Measurements from ENCODE around the gene ADARB1. TPM values are rescaled to one million over a fixed set of nuclear protein-coding genes. Genes with fewer than 3 reads are reported as not detected.

Gene ADARB1
- polyA plus RNA-seq, 4 donors: 14.1 to 17.7 (median 17.1) TPM

- DNase-seq (ENCODE audit: low read depth in 4 of 4, low spot score in 3 of 4): no peak
Observed at GRCh38 chr21:45256912-45257672, 182.7 kb downstream of the ADARB1 start.

- DNase-seq (ENCODE audit: low read depth in 4 of 4, low spot score in 3 of 4): no peak
Observed at GRCh38 chr21:45257673-45258341, 183.4 kb downstream of the ADARB1 start.

- DNase-seq (ENCODE audit: low read depth in 4 of 4, low spot score in 3 of 4): no peak
Observed at GRCh38 chr21:45258466-45258865, 184.1 kb downstream of the ADARB1 start.

GRCh38 chr21:45259206-45259840 lies 184.9 kb downstream of the ADARB1 start:
- DNase-seq (ENCODE audit: low read depth in 4 of 4, low spot score in 3 of 4): no peak

GRCh38 chr21:45260191-45260825 lies 185.9 kb downstream of the ADARB1 start:
- no peak for DNase-seq (ENCODE audit: low read depth in 4 of 4, low spot score in 3 of 4)

GRCh38 chr21:45261093-45261492 lies 186.7 kb downstream of the ADARB1 start:
- DNase-seq (ENCODE audit: low read depth in 4 of 4, low spot score in 3 of 4): no peak

- DNase-seq (ENCODE audit: low read depth in 4 of 4, low spot score in 3 of 4): no peak
Observed at GRCh38 chr21:45262041-45262581, 187.7 kb downstream of the ADARB1 start.

GRCh38 chr21:45262616-45263015 lies 188.2 kb downstream of the ADARB1 start:
- DNase-seq (ENCODE audit: low read depth in 4 of 4, low spot score in 3 of 4): no peak

- DNase-seq (ENCODE audit: low read depth in 4 of 4, low spot score in 3 of 4): no peak
Observed at GRCh38 chr21:45263534-45263933, 189.2 kb downstream of the ADARB1 start.

- no peak for DNase-seq (ENCODE audit: low read depth in 4 of 4, low spot score in 3 of 4)
Observed at GRCh38 chr21:45264146-45264911, 189.9 kb downstream of the ADARB1 start.

- no peak for DNase-seq (ENCODE audit: low read depth in 4 of 4, low spot score in 3 of 4)
Observed at GRCh38 chr21:45264912-45265515, 190.6 kb downstream of the ADARB1 start.

- DNase-seq (ENCODE audit: low read depth in 4 of 4, low spot score in 3 of 4): no peak
Observed at GRCh38 chr21:45265721-45266517, 191.5 kb downstream of the ADARB1 start.

- DNase-seq (ENCODE audit: low read depth in 4 of 4, low spot score in 3 of 4): no peak
Observed at GRCh38 chr21:45266518-45267389, 192.4 kb downstream of the ADARB1 start.

GRCh38 chr21:45267390-45267760 lies 193.0 kb downstream of the ADARB1 start:
- DNase-seq (ENCODE audit: low read depth in 4 of 4, low spot score in 3 of 4): no peak

- DNase-seq (ENCODE audit: low read depth in 4 of 4, low spot score in 3 of 4): no peak
Observed at GRCh38 chr21:45269861-45270260, 195.5 kb downstream of the ADARB1 start.

- DNase-seq (ENCODE audit: low read depth in 4 of 4, low spot score in 3 of 4): no peak
Observed at GRCh38 chr21:45270306-45270821, 196.0 kb downstream of the ADARB1 start.

Data from right renal pelvis (tissue), 4 donors.